T1000 (cell line): ENCODE measurements around the gene KRT73.

ENCODE experiments used
- DNase-seq: peaks from one replicate; lab custom pipeline; 2025; ENCODE audit warnings: mixed read lengths; lab: John Stamatoyannopoulos, UW

Gene KRT73

DNA sequence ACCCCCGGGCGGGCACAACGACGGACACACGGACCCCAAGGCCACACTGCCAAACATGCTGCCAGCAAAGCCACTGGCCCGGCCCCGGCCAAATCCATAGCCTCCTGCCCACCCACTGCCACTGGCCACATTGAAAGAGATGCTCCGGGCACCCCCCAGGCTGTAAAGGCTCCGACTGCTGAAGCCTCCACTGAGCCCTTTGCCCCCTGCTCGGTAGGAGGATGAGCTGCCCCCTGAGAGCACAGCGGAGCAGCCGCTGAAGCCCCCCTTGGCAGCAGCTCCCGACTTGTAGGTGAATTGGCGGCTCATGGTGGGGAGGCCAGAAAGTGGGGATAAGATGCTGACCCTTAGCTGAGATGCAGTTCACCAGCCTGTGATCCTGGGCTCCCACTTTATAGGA is at the start of gene KRT73:
Gene KRT73, minus strand, starts transcription at position 344 of the 400 bp plus-strand sequence. Its CDS starts 35 bp downstream, at position 309.
- DNase-seq = no peak

DNA sequence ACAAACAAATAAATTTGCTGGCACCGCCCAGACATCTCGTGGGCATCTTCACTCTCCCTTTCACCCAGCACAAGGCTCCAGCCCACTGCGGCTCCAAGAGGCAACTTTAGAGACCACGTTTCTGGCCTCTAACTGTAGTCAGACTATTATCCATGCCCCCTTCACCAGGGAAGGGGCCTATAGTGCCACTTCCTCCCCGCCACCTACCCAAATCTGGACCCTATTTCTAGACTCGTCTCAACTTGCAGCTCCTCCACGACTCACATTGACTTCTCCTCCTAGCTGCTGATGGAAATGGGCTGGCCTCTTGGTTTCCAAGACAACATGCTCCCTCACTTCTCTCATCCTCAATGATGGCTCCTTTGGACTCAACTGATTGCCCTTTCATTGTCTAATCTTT is 49.6 kb upstream of the KRT73 start:
- no peak for DNase-seq

DNA sequence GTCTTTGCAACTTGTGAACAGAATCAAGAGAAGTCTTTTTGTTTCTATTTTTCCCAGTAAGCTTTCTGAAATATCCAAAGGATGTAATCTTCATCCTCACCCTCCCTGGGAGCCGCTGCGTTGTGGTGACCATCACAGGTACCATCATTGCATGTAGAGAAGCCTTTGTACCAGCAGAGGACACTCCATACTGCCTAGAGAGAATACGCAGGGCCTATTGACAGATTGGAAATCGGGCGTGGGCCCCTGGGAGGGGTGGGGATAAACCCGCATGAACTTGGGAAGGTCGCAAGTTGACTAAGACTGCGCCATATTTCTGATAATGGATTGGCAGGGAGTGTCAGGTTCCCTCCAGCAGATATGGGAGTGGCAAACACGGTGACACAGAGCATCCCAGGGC is 49.1 kb upstream of the KRT73 start:
- no peak for DNase-seq

DNA sequence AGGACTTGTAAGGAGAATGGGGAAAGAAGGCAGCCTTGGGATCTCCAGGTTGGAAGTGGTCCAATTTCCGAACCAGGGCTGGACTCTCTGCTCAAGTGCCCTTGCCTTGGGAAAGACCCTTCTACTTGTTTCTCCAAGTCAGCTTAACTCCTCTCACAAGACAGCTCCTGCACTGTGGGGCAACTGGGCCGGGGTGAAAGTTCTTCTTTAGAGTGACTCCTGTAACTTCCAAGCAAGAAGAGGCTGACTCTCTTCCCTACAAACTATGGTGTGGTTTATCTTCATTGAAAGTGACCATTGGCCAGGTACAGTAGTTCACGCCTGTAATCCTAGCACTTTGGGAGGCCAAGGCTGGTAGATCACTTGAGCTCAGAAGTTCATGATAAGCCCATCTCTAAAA is 48.1 kb upstream of the KRT73 start:
- DNase-seq = no peak

DNA sequence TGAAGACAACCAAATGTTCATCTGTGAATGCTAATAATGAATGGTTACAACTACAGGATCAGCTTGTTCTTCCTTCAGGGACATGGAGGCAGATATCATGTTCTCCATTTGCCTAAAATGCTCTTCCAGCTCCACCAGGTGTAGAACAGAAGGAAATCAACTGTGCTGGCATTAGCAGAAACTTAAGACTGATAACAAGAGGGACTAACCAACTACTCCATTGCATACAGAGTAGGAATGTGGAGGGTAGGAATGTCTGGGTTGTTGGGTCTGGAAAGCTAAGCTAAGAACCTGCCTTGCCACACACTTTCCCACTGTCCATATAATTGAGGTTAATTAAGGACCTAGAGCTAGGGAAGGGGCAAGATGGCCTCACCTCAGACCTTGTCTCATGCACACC is 45.1 kb upstream of the KRT73 start:
- no peak for DNase-seq

DNA sequence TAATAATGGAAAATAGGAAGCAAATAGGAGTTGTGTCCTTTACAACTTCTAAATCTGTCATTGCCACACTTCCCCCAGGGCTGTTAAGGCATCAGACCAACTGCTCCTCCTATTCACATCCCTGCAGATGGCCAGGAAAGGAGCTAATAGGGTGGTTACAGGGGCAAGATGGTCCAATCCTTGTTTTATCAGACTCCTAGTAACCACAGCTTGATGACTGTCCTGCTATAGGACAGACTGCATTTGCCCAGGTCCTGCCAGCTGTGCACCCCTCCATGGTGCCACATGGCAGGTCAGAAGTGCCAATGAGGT is 44.5 kb upstream of the KRT73 start:
- no peak for DNase-seq

DNA sequence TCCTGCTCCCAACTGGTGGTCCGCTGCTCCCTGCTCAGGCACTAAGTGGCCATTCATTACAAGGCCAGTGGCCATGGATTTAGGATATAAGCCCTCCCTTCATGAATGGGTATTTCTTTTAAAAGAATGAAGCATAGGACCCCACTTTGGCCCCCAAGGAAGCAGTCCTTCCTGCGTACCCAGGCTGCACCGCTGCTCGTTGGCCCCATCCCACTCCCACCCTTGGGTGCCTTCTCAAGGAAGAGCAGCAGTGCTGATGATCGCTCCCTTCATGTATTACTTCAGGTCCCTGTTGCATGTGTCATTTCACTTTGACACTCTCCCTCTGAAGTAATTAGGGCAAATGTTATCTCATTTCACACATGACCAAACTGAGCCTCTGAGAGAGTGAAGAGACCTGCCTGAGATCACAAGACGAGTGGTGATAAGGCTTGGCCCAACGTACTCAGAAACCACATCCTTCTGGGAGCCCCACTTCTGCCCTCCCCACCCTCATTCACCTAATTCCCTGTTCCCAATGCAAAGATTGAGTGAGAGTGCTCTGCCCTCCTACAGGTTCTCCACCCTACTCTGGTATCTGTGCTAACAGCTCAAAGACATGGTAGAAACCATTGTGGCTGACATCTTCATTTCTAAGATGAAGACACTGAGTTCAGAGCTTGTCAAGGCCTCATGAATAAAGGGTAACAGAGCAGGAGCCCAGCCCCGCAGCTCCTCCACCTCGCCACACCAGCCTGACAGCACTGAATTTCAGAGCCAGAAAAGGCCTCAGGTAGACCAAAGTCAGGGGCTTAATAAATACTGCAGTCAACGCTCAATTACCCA is 43.9 kb upstream of the KRT73 start:
- DNase-seq = no peak

DNA sequence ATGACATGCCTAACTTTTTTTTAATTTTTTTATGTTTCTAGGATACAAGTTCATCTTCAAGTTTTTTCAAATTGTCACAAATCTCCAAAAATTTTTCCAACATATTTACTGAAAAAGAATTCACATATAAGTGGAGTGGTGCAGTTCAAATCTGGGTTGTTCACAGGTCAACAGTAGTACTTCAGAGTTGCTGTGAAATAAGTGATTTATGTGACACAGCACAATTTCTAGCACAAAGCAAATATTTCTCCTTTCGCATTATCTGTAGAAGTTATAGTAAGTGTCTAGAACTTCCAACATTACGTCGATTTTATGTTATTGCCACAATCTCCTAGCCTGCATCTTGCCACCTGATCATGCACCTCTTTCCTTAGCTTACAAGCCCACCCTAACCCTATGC is 43.3 kb upstream of the KRT73 start:
- no peak for DNase-seq

DNA sequence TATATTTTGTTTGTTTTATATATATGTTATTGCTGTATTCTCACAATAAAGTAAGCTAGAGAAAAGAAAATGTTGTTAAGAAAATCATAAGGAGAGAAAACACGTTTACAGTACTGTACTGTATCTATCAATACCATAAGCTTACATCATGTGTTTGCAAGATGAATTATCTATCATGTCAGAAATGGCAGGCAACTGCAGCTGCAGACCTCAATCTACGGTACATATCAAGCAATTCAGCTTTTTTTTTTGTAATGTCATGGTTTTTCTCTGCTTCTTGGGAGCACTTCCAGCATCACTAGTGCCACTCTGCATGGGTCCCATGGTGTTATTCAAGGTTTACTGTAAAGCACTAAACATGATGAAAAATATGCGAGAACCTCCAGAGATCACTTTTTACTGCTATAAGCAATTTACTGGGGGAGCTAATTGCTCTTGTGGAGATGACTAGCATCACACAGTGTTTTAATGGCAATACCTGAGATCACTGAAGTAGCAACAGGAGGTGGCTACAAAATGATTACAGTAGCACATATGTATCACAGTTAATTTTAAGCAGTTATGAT is 42.7 kb upstream of the KRT73 start:
- no peak for DNase-seq

DNA sequence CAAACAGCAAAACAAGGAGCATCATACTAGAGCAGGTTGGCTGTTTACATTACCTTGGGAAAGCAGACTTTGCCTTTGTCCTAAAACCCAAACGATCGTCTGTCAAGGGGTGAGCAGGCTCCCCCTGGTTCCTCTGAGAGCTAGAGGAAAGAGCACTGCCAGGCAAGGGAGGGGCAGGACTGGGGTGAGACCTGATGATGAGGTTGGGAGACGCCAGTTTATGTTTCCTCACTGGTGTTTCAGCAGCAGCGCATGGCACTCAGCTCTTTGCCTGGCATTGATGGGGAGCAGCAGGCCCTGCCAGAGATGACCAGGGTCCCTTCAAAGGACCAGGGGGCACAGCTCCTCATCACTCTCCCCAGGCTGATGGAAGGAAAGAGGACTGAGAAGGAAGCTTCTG is 41.6 kb upstream of the KRT73 start:
- DNase-seq = no peak

DNA sequence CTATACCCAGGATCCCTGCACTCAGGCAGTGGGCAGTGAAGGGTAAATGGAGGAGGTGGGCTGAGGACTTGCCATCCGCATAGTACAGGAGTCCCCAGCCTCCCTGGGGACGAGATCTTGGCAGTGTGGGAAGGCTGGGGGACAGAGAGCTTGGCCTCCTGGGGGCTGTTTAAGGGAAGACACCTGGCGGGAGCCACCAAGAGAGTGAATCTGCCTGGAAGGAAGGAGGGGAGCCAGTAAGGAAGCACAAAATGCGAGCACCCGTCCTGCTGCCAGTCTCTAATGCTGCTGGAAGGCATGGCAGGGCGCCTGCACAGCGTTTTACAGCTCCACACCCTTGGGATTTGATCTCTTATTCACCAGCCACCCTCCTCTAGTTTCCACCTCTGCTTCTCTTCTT is 41.0 kb upstream of the KRT73 start:
- DNase-seq = no peak

DNA sequence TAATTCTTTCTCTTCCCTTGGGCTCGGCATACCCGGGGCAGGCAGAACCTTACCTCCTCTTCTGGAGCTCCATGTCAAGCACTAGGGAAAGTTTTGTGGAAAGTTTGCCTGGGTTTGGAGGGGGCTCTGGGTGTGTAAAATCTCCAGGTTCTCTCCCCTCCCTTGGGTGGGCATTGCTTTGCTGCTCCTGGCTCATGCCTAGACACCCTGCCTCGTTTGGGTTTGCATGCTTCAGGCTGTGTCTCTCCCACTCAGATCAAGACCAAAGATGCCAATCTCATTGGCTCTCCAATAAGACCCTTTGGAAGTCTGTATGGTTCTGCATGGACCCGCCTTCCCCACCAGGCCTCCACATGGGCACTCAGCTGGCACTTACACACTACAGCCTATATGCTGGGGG is 39.8 kb upstream of the KRT73 start:
- no peak for DNase-seq

DNA sequence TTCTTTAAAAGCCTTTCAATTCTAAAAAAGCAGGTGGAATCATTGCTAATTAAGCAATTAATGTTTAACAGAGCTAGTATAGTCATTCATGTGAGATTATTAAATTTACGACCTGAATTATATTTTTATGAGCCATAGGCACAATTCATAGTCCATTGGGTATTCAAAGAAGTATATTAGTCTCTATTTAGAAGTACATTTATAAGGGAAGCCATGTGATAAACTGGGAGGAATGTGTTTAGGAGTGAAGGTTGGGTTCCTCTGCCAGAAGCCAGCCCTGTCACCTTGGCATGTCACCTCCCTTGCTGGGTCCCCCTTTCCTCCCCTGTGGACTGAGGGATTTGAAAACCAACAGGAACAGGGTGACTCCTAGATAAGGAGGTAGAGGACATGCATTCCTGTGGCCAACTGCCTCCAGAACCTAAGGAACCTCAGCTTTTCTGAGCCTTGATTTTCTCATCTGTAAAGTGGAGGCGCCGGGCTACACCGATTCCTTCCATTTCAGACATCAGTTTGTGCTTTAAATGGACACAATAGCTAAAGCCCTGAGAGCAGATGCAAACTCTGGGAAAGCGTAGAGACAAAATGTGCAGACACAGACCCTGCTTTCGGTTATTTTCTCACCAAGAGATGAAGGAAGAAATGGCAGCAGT is 39.0 kb upstream of the KRT73 start:
- no peak for DNase-seq

DNA sequence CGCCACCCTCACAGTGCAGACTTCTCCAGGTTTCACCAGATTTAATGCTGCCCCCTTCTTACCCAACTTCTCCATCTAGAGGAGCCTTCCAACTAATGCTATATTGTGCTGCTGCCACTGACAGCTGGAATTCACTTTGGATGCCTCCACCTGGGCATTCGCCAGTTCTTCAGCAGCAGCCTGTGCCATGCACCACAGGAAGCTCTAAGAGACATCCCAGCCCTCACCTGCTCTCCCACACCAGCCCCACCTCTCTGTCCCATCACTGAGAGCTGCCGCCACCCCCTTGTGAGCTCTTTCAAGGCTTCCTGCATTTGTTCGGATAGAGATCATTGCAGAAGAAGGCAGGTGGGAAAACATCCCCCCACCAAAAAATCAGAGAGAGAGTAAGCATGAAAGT is 38.3 kb upstream of the KRT73 start:
- no peak for DNase-seq

DNA sequence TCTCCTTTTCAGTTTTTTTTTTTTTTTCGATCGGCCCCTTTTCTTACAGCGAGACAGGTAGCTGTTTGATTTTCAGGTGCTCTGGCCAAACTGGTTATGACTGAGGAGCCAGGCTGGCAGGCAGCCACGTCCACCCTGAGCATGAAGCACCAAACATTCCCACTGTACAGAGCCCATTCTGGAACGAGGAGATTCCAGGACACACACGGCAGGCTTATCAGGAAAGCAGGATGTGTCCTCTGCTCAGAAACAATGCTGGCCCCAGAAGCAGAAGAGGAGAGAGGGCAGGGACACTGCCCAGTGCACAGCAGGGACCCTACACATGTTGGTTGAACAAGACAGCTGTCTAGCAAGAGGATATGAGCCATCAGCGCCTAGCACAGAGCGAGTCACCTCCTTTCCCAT is 37.4 kb upstream of the KRT73 start:
- no peak for DNase-seq

DNA sequence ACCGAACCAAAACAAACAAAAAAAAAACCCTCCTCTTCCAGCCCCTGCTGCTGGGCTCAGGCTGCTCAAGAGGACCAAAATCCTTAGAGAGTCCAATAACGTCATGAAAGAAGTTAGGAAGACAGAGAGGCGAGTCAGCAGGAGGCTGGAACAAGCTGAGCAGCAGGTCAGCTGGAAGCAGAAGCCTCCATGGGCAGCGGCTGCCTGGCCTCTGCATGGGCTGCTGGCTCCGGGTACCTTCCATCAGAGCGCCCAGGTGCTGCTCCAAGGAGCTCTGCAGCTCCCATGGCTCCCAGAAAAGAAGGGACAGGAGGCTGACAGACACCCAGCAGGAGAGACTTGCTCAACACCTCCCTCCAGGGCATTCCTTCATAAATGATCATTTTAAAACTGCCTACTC is 36.9 kb upstream of the KRT73 start:
- no peak for DNase-seq

DNA sequence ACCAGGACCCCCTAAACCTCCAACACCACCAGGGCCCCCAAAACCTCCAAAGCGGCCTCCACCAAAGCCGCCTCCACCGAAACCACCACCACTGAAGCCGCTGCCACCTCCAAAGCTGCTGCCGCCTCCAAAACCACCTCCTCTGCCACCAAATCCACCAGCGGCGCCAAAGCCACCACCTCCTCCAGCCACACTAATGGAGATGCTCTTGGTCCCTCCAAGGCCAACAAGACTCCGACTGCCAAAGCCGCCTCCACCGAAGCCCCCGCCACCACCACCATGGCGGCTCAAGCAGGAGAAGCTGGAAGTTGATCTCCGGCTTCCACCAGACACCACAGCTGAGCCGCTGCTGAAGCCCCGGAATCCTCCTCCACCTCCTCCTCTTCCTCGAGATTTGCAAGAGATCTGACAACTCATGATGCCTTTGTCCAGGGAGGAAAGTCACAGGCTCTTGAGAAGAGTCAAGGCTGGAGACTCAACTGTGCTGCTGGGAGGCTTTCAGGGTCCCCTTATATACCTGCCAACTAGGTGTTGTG is 33.4 kb upstream of the KRT73 start, which contains the start of gene KRT2:
Gene KRT2, minus strand, starts transcription at position 486 of the 536 bp plus-strand sequence. Its CDS starts 69 bp downstream, at position 417.
- no peak for DNase-seq

DNA sequence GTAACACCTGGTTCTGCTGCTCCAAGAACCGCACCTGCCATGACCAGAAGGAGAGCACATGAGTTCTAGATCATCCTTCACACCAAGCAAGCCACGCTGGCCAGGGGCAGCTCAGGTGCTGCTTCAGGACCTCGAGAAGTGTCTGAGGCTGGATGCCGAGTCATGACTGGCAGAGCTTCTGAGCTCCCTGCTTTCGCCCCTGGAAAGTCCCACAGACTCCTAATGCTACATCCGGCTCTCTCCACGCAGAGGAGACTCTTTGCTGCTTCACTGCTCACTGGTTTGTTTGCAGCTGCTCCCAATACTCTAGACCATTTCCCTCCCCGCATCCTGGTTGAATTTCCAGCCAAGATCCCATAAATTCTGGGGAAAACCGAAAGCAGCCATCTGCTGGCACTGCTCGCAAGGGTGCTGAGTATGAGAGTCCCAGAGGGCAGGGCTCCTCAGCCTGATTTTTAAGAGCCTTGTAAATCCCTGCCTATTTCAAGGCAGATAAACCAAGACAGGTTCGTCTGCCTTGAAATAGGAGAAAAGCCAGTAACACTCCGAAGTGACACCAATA is 32.2 kb upstream of the KRT73 start:
- DNase-seq = no peak

DNA sequence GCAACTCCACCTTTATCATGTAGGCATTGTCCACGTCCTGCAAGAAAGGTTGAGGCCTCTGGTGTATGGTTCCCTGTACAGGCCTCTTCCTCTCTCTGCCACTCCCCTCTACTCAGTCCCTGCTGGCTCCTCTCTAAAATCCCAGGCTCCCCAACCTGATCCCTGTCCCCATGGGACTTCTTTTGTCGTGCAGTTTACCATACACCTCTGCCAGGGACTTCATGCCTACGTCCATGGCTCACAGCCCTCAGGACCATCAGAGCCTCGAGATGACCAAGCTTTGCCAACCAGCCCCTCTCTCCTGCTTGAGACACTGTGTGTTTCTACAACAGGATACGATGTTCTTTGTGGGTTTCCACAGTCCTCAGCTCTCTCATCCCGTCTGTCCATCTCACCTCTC is 30.7 kb upstream of the KRT73 start:
- no peak for DNase-seq

DNA sequence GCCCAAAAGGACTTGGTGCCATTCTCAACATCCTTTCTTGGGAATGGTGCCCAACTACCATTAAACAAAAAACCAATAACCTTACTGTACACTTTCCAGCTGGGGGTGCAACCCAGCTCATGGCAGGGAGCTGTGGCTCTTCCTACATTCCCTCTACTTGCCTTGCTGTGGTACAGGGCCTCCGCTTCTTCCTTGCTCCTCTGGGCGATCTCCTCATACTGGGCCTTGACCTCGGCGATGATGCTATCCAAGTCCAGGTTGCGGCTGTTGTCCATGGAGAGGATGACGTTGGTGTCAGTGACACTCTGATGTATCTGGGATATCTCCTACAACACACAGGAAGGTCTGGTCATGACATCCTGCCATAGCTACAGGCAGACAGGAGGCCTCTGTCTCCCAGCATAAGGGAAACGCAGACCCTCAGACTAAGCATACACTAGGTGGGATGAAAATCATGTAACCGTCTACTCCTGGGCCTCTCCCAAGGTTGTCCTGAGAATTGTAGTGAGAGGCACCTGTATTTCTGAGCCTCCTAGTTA is 29.7 kb upstream of the KRT73 start:
- DNase-seq = no peak

DNA sequence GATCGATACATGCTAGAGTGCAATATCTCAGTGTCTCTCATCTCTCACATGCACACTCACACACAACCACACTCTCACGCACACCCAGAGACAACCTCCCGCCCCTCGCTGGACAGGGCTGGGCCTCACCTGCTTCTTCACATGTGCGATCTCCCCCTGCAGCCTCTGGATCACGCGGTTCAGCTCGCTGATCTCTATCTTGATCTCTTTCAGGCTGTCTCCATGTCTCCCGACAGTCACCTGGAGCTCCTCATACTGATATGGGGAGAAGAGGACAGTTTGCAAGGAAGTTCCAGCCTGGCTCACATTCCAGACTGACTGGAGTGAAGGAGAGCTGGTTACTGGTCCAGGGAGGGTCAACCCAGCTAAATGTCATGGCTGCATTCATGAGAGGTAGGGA is 29.2 kb upstream of the KRT73 start:
- no peak for DNase-seq

DNA sequence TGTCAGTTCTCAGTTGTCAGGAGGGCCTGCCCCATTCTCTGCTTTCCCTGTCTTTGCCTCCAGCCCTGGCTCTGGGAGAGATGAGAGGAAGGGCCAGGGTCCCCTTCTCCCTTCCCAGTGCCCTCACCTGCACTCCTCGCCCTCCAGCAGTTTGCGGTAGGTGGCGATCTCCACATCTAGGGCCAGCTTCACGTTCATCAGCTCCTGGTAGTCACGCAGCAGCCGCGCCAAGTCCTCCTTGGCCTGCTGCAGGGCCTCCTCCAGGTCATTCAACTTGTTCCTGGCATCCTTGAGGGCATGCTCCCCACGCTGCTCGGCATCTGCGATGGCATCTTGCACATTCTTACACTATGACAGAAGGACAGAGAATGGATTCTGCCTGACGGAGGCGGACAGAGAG is 28.3 kb upstream of the KRT73 start:
- no peak for DNase-seq

DNA sequence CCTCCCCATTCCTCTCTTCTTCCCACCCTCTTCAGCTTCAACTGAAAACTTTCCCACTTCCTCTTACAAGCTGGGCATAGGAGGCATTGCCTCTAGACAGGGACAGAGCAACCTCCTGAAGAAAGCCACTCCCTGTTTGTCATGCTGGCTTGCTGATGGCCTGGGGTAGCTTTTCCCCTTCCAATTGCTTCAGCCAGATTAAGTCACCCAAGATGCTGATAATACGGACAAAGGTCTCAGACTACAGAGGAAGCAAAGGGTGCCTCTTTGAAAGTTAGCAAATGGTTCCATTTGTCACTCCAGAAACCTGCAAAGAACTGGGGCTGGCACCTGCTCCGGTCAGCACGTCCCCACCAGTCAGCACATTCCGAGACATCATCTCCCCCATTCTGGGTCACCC is 27.6 kb upstream of the KRT73 start:
- DNase-seq = no peak
